H9 (cell line): ENCODE measurements around the gene TMEM132D. TPM values are rescaled to one million over a fixed set of nuclear protein-coding genes. Genes with fewer than 3 reads are reported as not detected.

Experiments used
- DNase-seq: peaks from one replicate; pipeline ENCODE4 v3.0.0-alpha.2; 2017
- H2AFZ ChIP-seq: one replicate; pipeline ENCODE4 v1.6.1; 2013; ENCODE audit warnings: mild to moderate bottlenecking, low read length, control low read depth, moderate library complexity
- H2AK5ac ChIP-seq: 2 replicates; pipeline ENCODE4 v1.6.1; 2013; ENCODE audit warnings: low read length, control low read depth, mixed read lengths; ENCODE audit not compliant: insufficient read length
- H2BK120ac ChIP-seq: one replicate; pipeline ENCODE4 v1.6.1; 2013; ENCODE audit warnings: low read depth, mild to moderate bottlenecking, low read length, control low read depth, inconsistent platforms; ENCODE audit not compliant: poor library complexity, severe bottlenecking
- H2BK12ac ChIP-seq: 2 replicates; pipeline ENCODE4 v1.6.1; 2013; ENCODE audit warnings: low read length, control low read depth, mixed read lengths, low read depth; ENCODE audit not compliant: insufficient read length
- H2BK15ac ChIP-seq: 2 replicates; pipeline ENCODE4 v1.6.1; 2013; ENCODE audit warnings: low read depth, low read length, control low read depth
- H2BK20ac ChIP-seq: one replicate; pipeline ENCODE4 v1.6.1; 2013; ENCODE audit warnings: low read depth, mild to moderate bottlenecking, low read length, control low read depth, inconsistent platforms; ENCODE audit not compliant: poor library complexity, severe bottlenecking
- H2BK5ac ChIP-seq: 2 replicates; pipeline ENCODE4 v1.6.1; 2013; ENCODE audit warnings: low read length, control low read depth, mixed read lengths; ENCODE audit not compliant: insufficient read length
- H3K14ac ChIP-seq: 2 replicates; pipeline ENCODE4 v1.6.1; 2013; ENCODE audit warnings: low read length, control low read depth; ENCODE audit not compliant: insufficient read depth
- H3K18ac ChIP-seq: 2 replicates; pipeline ENCODE4 v1.6.1; 2013; ENCODE audit warnings: low read depth, mild to moderate bottlenecking, mixed read lengths, low read length, control low read depth; ENCODE audit not compliant: insufficient read length
- H3K23ac ChIP-seq: 2 replicates; pipeline ENCODE4 v1.6.1; 2013; ENCODE audit warnings: low read length, control low read depth, mixed read lengths, low read depth; ENCODE audit not compliant: insufficient read length
- H3K23me2 ChIP-seq: 2 replicates; pipeline ENCODE4 v1.6.1; 2013; ENCODE audit warnings: low read depth, mild to moderate bottlenecking, mixed read lengths, low read length, control low read depth; ENCODE audit not compliant: insufficient read length, poor library complexity, severe bottlenecking
- H3K27ac ChIP-seq: 2 replicates; pipeline ENCODE4 v1.5.1; 2013; ENCODE audit warnings: low read length, control low read depth, mixed read lengths, low read depth; ENCODE audit not compliant: insufficient read length
- H3K27me3 ChIP-seq: 2 replicates; pipeline ENCODE4 v1.6.1; 2013; ENCODE audit warnings: low read length, control low read depth, inconsistent platforms; ENCODE audit not compliant: insufficient read depth
- H3K4ac ChIP-seq: 2 replicates; pipeline ENCODE4 v1.6.1; 2013; ENCODE audit warnings: low read depth, mild to moderate bottlenecking, control low read depth, inconsistent platforms, low read length, moderate library complexity
- H3K4me1 ChIP-seq: 2 replicates; pipeline ENCODE4 v1.6.1; 2013; ENCODE audit warnings: low read length, control low read depth, inconsistent platforms; ENCODE audit not compliant: insufficient read depth
- H3K4me2 ChIP-seq: 2 replicates; pipeline ENCODE4 v1.6.1; 2013; ENCODE audit warnings: low read length, control low read depth, mixed read lengths; ENCODE audit not compliant: insufficient read length, insufficient read depth
- H3K56ac ChIP-seq: 2 replicates; pipeline ENCODE4 v1.6.1; 2013; ENCODE audit warnings: low read depth, mild to moderate bottlenecking, mixed read lengths, low read length, control low read depth; ENCODE audit not compliant: insufficient read length
- H3K79me1 ChIP-seq: 2 replicates; pipeline ENCODE4 v1.6.1; 2013; ENCODE audit warnings: low read depth, mild to moderate bottlenecking, moderate library complexity, low read length, control low read depth, inconsistent platforms; ENCODE audit not compliant: insufficient read depth, poor library complexity, severe bottlenecking
- H3K79me2 ChIP-seq: 2 replicates; pipeline ENCODE4 v1.6.1; 2013; ENCODE audit warnings: low read length, control low read depth, inconsistent platforms; ENCODE audit not compliant: insufficient read depth
- H3K9ac ChIP-seq: 2 replicates; pipeline ENCODE4 v1.6.1; 2013; ENCODE audit warnings: low read length, control low read depth, mixed read lengths; ENCODE audit not compliant: insufficient read length; ENCODE audit errors: extremely low read depth
- H3K9me3 ChIP-seq: one replicate; pipeline ENCODE4 v1.6.1; 2013; ENCODE audit warnings: low read depth, low read length, inconsistent platforms; ENCODE audit not compliant: control insufficient read depth
- H3T11ph ChIP-seq: one replicate; pipeline ENCODE4 v1.6.1; 2013; ENCODE audit warnings: mild to moderate bottlenecking, low read length, control low read depth, inconsistent platforms
- H4K20me1 ChIP-seq: one replicate; pipeline ENCODE4 v1.6.1; 2013; ENCODE audit not compliant: control insufficient read depth, insufficient read length, insufficient read depth
- H4K5ac ChIP-seq: 2 replicates; pipeline ENCODE4 v1.6.1; 2013; ENCODE audit warnings: low read depth, mild to moderate bottlenecking, mixed read lengths, low read length, control low read depth; ENCODE audit not compliant: insufficient read length
- H4K8ac ChIP-seq: replicated peaks from 2 replicates; pipeline ENCODE4 v1.6.1; 2013; ENCODE audit warnings: low read length, control low read depth, mixed read lengths, low read depth; ENCODE audit not compliant: insufficient read length
- H4K91ac ChIP-seq: 2 replicates; pipeline ENCODE4 v1.6.1; 2013; ENCODE audit warnings: low read depth, mild to moderate bottlenecking, moderate library complexity, mixed read lengths, low read length, control low read depth; ENCODE audit not compliant: insufficient read length
- H3K27ac Mint-ChIP-seq, 3 experiments: 2 replicates in 2 of 3; 3 replicates in 1 of 3; pipeline ENCODE4 v1.8.0; 2020 to 2021; ENCODE audit warnings: mixed read lengths in 3 of 3, mild to moderate bottlenecking in 1 of 3, moderate library complexity in 1 of 3
- H3K27me3 Mint-ChIP-seq: 2 replicates; pipeline ENCODE4 v1.8.0; 2021; ENCODE audit warnings: low read depth, mild to moderate bottlenecking, moderate library complexity, mixed read lengths
- H3K36me3 Mint-ChIP-seq, 3 experiments: 2 replicates in 2 of 3; 3 replicates in 1 of 3; pipeline ENCODE4 v1.8.0; 2020 to 2021; ENCODE audit warnings: low read depth in 3 of 3, mixed read lengths in 3 of 3; ENCODE audit not compliant: insufficient read depth in 1 of 3
- H3K4me1 Mint-ChIP-seq, 2 experiments: 2 replicates each; pipeline ENCODE4 v1.8.0; 2020; ENCODE audit warnings: mixed read lengths in 2 of 2
- H3K4me3 Mint-ChIP-seq, 2 experiments: 2 replicates in 1 of 2; 3 replicates in 1 of 2; pipeline ENCODE4 v1.8.0; 2020 to 2021; ENCODE audit warnings: mild to moderate bottlenecking in 2 of 2, mixed read lengths in 2 of 2, moderate library complexity in 1 of 2
- H3K9me3 Mint-ChIP-seq, 2 experiments: 2 replicates in 1 of 2; 3 replicates in 1 of 2; pipeline ENCODE4 v1.8.0; 2020; ENCODE audit warnings: mild to moderate bottlenecking in 2 of 2, mixed read lengths in 2 of 2, moderate library complexity in 1 of 2
- CTCF ChIP-seq: fragments of 200-600 bp; sonication (generic); conservative IDR thresholded peaks from 3 replicates; pipeline ENCODE4 v1.8.0; 2021; ENCODE audit warnings: antibody characterized with exemption, mild to moderate bottlenecking
- WGBS: extraction: QIAGEN DNeasy Blood & Tissue Kit; methylation state at CpG from one replicate; pipeline ENCODE4 v1.1.7; 2013; ENCODE audit warnings: missing lambda C conversion rate, low lambda C conversion rate, mixed read lengths; ENCODE audit not compliant: insufficient read length; ENCODE audit errors: extremely low coverage; 5-methylcytosine and 5-hydroxymethylcytosine counted together
- total RNA-seq: library from RNA; stranded (reverse); gene quantifications from 2 replicates; pipeline ENCODE4 v1.2.1, GENCODE V29; 2021

The TMEM132D gene
- total RNA-seq, 1 experiment from 2014 or later: 6.1 TPM

- Histone ChIP-seq H4K91ac (no peak overlapping the region), H2BK5ac (no peak overlapping the region), H4K20me1 (no peaks in the 10 kb centered on the region), H2BK15ac (no peak overlapping the region), H3K4me2 (no peak overlapping the region), H3K18ac (no peak overlapping the region), H3K27me3 (no peaks in the 10 kb centered on the region), H3K79me2 (no peaks in the 10 kb centered on the region), H3K9ac (no peak overlapping the region), H3K79me1 (no peaks in the 10 kb centered on the region), H2AFZ (no peak overlapping the region), H3K4ac (no peak overlapping the region), H3K56ac (no peak overlapping the region), H2AK5ac (no peak overlapping the region), H2BK12ac (no peak overlapping the region), H2BK20ac (no peak overlapping the region), H3T11ph (no peak overlapping the region), H3K23ac (no peak overlapping the region), H4K5ac (no peak overlapping the region), H4K8ac (no peak overlapping the region), H3K23me2 (no peaks in the 10 kb centered on the region), H3K14ac (no peak overlapping the region), H3K9me3 (no peaks in the 10 kb centered on the region), H3K27ac (no peak overlapping the region), H3K4me1 (peaks cover 5% of the 10 kb centered on the region; the same call in 1 of the 2 replicates), H2BK120ac (no peak overlapping the region)
- Mint-ChIP-seq H3K4me1 (peaks cover 25 to 37% of the 10 kb centered on the region in 2 experiments), H3K27me3 (no peaks in the 10 kb centered on the region; the same call in 1 of the 2 replicates), H3K36me3 (peaks cover 3 to 10% (median 5%) of the 10 kb centered on the region in 3 experiments; a peak in 6 of 7 replicates), H3K4me3 (no peak overlapping the region), H3K27ac (peak overlapping the region in 2 of 3 experiments; percentile 39 to 70; a peak in 2 of 7 replicates), H3K9me3 (peaks cover 2 to 3% of the 10 kb centered on the region in 2 experiments; a peak in 3 of 5 replicates)
- peak; percentile 45 for DNase-seq
- WGBS: no CpG with 5 or more reads among the region's 17 CpGs
- no peak for TF ChIP-seq CTCF
Measured at GRCh38 chr12:129337413-129337812, 566.4 kb downstream of the TMEM132D start.
